ENCODE data around the gene HAND2.

DNA sequence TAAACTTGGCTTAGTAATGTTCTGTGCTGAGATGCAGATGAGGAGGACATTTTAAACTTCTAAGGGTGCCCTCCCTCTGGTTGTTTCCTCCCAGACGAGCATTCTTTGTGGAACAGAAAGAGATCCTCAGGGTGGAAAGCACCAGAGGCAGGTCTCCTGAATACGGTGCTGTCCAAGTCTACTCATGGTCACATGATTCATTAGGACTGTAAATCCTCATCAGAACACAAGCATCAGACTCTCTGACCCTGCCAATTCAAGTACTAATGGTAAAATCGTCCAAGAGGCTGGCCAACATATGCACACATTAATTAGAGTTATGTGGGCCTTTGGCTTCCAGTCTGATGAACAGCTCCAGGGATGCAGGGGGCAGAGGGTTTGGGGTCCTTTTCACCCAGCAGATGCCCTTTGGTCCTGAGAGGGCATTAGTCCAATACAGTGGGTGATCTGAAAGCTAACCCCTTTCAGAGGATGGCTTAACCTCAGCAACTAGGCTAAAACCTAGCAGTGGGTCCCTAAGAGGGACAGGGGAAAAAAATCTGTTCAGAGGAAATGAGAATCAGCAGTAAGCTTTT lies 18.2 kb downstream of the HAND2 start:
- TF ChIP-seq, protein P1, sequence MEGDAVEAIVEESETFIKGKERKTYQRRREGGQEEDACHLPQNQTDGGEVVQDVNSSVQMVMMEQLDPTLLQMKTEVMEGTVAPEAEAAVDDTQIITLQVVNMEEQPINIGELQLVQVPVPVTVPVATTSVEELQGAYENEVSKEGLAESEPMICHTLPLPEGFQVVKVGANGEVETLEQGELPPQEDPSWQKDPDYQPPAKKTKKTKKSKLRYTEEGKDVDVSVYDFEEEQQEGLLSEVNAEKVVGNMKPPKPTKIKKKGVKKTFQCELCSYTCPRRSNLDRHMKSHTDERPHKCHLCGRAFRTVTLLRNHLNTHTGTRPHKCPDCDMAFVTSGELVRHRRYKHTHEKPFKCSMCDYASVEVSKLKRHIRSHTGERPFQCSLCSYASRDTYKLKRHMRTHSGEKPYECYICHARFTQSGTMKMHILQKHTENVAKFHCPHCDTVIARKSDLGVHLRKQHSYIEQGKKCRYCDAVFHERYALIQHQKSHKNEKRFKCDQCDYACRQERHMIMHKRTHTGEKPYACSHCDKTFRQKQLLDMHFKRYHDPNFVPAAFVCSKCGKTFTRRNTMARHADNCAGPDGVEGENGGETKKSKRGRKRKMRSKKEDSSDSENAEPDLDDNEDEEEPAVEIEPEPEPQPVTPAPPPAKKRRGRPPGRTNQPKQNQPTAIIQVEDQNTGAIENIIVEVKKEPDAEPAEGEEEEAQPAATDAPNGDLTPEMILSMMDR (conservative IDR thresholded peaks at IDR 0.05; ENCODE audit: low read depth in 2 of 2): no peak
- no peak for TF ChIP-seq EZH2 (IDR thresholded peaks at IDR 0.05; ENCODE audit: low read depth, unreplicated experiment)

All from GM23338 (cell line).